ENCODE results near the gene CLTB. TPM values are rescaled to one million over a fixed set of nuclear protein-coding genes. Genes with fewer than 3 reads are reported as not detected.

Gene CLTB
- total and polyA plus RNA-seq, 10 of the 15 experiments (the other 5 are each of a cell fraction or from before 2014, with no cell fraction given): 1.6 to 52.8 (median 36.9) TPM

- TF ChIP-seq, protein P1, sequence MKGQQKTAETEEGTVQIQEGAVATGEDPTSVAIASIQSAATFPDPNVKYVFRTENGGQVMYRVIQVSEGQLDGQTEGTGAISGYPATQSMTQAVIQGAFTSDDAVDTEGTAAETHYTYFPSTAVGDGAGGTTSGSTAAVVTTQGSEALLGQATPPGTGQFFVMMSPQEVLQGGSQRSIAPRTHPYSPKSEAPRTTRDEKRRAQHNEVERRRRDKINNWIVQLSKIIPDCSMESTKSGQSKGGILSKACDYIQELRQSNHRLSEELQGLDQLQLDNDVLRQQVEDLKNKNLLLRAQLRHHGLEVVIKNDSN (IDR thresholded peaks at IDR 0.05; ENCODE audit: borderline replicate concordance, extremely low read length, insufficient read depth, low read depth, low read length): no peak
- TF ChIP-seq SRF (IDR thresholded peaks at IDR 0.05; ENCODE audit: low read depth in 2 of 2, low read length in 2 of 2): 0 out of 4 replicates have a peak, but pooled peaks of 1 of the 2 experiments have one; percentile 38
- no peak for TF ChIP-seq CBX5 (IDR thresholded peaks at IDR 0.05; ENCODE audit: low read depth)
- TF ChIP-seq POU2F2 (IDR thresholded peaks at IDR 0.05; ENCODE audit: borderline replicate concordance, low read depth, low read length): peak; percentile 37; the same call in 2 of the 3 replicates
- TF ChIP-seq HDGF (IDR thresholded peaks at IDR 0.05): peak; percentile 78; the same call in 1 of the 2 replicates
- TF ChIP-seq HDAC6 (IDR thresholded peaks at IDR 0.05; ENCODE audit: unreplicated experiment): peak; percentile 61
- no peak for TF ChIP-seq SUZ12 (IDR thresholded peaks at IDR 0.05; ENCODE audit: unreplicated experiment)
- TF ChIP-seq TCF3 (IDR thresholded peaks at IDR 0.05; ENCODE audit: borderline replicate concordance, insufficient read depth, low read depth, low read length): peak; percentile 82; the same call in 1 of the 2 replicates
- TF ChIP-seq ZBED1 (IDR thresholded peaks at IDR 0.05; ENCODE audit: borderline replicate concordance): no peak
- TF ChIP-seq ZNF217 (IDR thresholded peaks at IDR 0.05): no peak; the same call in 1 of the 2 replicates
- peak; percentile 80; the same call in 1 of the 2 replicates for TF ChIP-seq POLR2AphosphoS2 (IDR thresholded peaks at IDR 0.05; ENCODE audit: low read depth, low read length)
- TF ChIP-seq FOS (IDR thresholded peaks at IDR 0.05; ENCODE audit: borderline replicate concordance, extremely low read depth, insufficient read length): no peak
- no peak for TF ChIP-seq ZNF24 (IDR thresholded peaks at IDR 0.05)
- peak; percentile 88 for TF ChIP-seq IKZF1 (conservative IDR thresholded peaks at IDR 0.05)
- peak; percentile 36 to 66; a peak in 2 of 4 replicates for TF ChIP-seq IKZF2 (IDR thresholded peaks at IDR 0.05)
- no peak for TF ChIP-seq NFIC (IDR thresholded peaks at IDR 0.05; ENCODE audit: low read depth, low read length)
- TF ChIP-seq, protein P2, sequence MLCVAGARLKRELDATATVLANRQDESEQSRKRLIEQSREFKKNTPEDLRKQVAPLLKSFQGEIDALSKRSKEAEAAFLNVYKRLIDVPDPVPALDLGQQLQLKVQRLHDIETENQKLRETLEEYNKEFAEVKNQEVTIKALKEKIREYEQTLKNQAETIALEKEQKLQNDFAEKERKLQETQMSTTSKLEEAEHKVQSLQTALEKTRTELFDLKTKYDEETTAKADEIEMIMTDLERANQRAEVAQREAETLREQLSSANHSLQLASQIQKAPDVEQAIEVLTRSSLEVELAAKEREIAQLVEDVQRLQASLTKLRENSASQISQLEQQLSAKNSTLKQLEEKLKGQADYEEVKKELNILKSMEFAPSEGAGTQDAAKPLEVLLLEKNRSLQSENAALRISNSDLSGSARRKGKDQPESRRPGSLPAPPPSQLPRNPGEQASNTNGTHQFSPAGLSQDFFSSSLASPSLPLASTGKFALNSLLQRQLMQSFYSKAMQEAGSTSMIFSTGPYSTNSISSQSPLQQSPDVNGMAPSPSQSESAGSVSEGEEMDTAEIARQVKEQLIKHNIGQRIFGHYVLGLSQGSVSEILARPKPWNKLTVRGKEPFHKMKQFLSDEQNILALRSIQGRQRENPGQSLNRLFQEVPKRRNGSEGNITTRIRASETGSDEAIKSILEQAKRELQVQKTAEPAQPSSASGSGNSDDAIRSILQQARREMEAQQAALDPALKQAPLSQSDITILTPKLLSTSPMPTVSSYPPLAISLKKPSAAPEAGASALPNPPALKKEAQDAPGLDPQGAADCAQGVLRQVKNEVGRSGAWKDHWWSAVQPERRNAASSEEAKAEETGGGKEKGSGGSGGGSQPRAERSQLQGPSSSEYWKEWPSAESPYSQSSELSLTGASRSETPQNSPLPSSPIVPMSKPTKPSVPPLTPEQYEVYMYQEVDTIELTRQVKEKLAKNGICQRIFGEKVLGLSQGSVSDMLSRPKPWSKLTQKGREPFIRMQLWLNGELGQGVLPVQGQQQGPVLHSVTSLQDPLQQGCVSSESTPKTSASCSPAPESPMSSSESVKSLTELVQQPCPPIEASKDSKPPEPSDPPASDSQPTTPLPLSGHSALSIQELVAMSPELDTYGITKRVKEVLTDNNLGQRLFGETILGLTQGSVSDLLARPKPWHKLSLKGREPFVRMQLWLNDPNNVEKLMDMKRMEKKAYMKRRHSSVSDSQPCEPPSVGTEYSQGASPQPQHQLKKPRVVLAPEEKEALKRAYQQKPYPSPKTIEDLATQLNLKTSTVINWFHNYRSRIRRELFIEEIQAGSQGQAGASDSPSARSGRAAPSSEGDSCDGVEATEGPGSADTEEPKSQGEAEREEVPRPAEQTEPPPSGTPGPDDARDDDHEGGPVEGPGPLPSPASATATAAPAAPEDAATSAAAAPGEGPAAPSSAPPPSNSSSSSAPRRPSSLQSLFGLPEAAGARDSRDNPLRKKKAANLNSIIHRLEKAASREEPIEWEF (IDR thresholded peaks at IDR 0.05; ENCODE audit: insufficient replicate concordance, low read depth, low read length): no peak
- TF ChIP-seq NFYA (IDR thresholded peaks at IDR 0.05; ENCODE audit: borderline replicate concordance, low read depth, low read length): no peak
- TF ChIP-seq RCOR1 (conservative IDR thresholded peaks at IDR 0.05; ENCODE audit: low read depth, low read length): peak; percentile 98
- peak; percentile 25 for TF ChIP-seq STAT1 (conservative IDR thresholded peaks at IDR 0.05)
- TF ChIP-seq TCF12 (IDR thresholded peaks at IDR 0.05; ENCODE audit: low read depth, low read length): peak; percentile 57; the same call in 1 of the 2 replicates
- TF ChIP-seq, protein P3, sequence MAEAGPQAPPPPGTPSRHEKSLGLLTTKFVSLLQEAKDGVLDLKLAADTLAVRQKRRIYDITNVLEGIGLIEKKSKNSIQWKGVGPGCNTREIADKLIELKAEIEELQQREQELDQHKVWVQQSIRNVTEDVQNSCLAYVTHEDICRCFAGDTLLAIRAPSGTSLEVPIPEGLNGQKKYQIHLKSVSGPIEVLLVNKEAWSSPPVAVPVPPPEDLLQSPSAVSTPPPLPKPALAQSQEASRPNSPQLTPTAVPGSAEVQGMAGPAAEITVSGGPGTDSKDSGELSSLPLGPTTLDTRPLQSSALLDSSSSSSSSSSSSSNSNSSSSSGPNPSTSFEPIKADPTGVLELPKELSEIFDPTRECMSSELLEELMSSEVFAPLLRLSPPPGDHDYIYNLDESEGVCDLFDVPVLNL (IDR thresholded peaks at IDR 0.05; ENCODE audit: low read depth, low read length): 0 out of 2 replicates have a peak, but pooled peaks have one; percentile 13
- TF ChIP-seq RELA (IDR thresholded peaks at IDR 0.05; ENCODE audit: borderline replicate concordance, partially characterized antibody): peak; percentile 13
- peak; percentile 98 for TF ChIP-seq POLR2AphosphoS5 (IDR thresholded peaks at IDR 0.05; ENCODE audit: low read length)
Measured at GRCh38 chr5:176361437-176362232, 54.7 kb downstream of the CLTB start, which contains the start of gene KIAA1191 (continued).

All from GM12878 (cell line).